Breast epithelium (tissue), 3 donors: ENCODE results near the gene MGAT5.

Experiments used
- POLR2A ChIP-seq: fragments of 450-650 bp; IDR thresholded peaks from one replicate; pipeline ENCODE4 v1.6.1; 2016; ENCODE audit warnings: antibody characterized with exemption, mild to moderate bottlenecking, moderate library complexity
- POLR2AphosphoS5 ChIP-seq, 3 donors: sonication (generic); formaldehyde crosslinking; IDR thresholded peaks; one replicate each; pipeline ENCODE4 v1.6.1; 2017; ENCODE audit warnings: antibody characterized with exemption in 3 of 3

- TF ChIP-seq POLR2A (no peak), POLR2AphosphoS5 (IDR thresholded peaks at IDR 0.05) (no peak)
These were observed 113.3 kb downstream of the MGAT5 start for GRCh38 chr2:134367213-134367612.
